Activated B cell treated with CpG ODN at 0.5 μM for 24 hours (primary cell): ENCODE results near the gene KCNMA1. TPM values are rescaled to one million over a fixed set of nuclear protein-coding genes. Genes with fewer than 3 reads are reported as not detected.

Experiments
- ATAC-seq: fragments of 200-7000 bp; cut with Tn5 transposase; one replicate; pipeline ENCODE4 v1.10.0; 2021; ENCODE audit warnings: low read depth, mild to moderate bottlenecking, moderate library complexity
- CTCF ChIA-PET: fragments of 350-600 bp; sonication (Branson Sonifier 250); formaldehyde crosslinking; loops from one replicate; lab custom pipeline; 2021; ENCODE audit warnings: antibody characterized with exemption; lab: Charles Lee
- POLR2A ChIA-PET: fragments of 350-600 bp; sonication (Branson Sonifier 250); formaldehyde crosslinking; loops from one replicate; lab custom pipeline; 2021; ENCODE audit warnings: antibody characterized with exemption; lab: Charles Lee
- DNase-seq: peaks from one replicate; pipeline ENCODE4 v3.0.0; 2022
- H3K27ac Mint-ChIP-seq: one replicate; pipeline ENCODE4 v1.8.0; 2020; ENCODE audit warnings: mixed read lengths
- H3K27me3 Mint-ChIP-seq: one replicate; pipeline ENCODE4 v1.8.0; 2021; ENCODE audit warnings: mixed read lengths
- H3K36me3 Mint-ChIP-seq: one replicate; pipeline ENCODE4 v1.8.0; 2021; ENCODE audit warnings: low read depth, mixed read lengths
- H3K4me1 Mint-ChIP-seq: one replicate; pipeline ENCODE4 v1.8.0; 2021; ENCODE audit warnings: mixed read lengths
- H3K4me3 Mint-ChIP-seq: one replicate; pipeline ENCODE4 v1.8.0; 2020; ENCODE audit warnings: mild to moderate bottlenecking, mixed read lengths
- H3K9me3 Mint-ChIP-seq: one replicate; pipeline ENCODE4 v1.8.0; 2020; ENCODE audit warnings: mixed read lengths
- intact Hi-C: fragments of 100-400 bp; cut with micrococcal nuclease; formaldehyde crosslinking; loops from one replicate; pipeline ENCODE4 v1.15.1; 2024
- total RNA-seq: library from RNA; stranded (reverse); gene quantifications from 2 replicates; pipeline ENCODE4 v1.2.3, GENCODE V29; 2022
- TF ChIP-seq, protein P1 (sequence below): fragments of 200-600 bp; IDR thresholded peaks from one replicate; pipeline ENCODE4 v1.8.0; 2022; ENCODE audit warnings: antibody characterized with exemption, mild to moderate bottlenecking

KCNMA1 gene
- total RNA-seq, 1 donor from 2014 or later = 3.7 TPM

DNA sequence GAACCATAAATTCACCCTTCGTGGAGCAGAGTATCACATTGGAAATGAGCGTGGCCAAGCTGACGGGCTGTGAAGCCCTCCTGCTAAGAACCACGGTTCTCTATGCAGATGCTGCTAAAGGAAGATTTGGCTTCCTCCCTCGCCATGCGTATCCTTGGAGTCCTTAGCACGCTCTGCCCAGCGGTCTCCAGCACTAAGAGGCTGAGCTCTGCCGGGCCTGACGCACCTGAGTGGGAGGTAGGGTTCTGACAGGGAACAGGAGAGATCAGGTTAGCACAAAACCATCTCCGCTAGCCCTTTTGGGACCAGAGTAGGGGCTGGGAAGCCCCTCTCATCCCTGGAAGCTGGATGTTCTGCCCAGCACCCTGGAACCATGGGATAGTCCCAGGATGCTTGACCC, 225.8 kb downstream of the KCNMA1 start:
- POLR2A ChIA-PET = no interaction called here
- Mint-ChIP-seq H3K4me1 (no peaks in the 10 kb centered on the region), H3K9me3 (no peaks in the 10 kb centered on the region), H3K36me3 (no peaks in the 10 kb centered on the region), H3K4me3 (no peak overlapping the region), H3K27ac (no peak overlapping the region), H3K27me3 (peaks cover 1% of the 10 kb centered on the region)
- TF ChIP-seq, protein P1, sequence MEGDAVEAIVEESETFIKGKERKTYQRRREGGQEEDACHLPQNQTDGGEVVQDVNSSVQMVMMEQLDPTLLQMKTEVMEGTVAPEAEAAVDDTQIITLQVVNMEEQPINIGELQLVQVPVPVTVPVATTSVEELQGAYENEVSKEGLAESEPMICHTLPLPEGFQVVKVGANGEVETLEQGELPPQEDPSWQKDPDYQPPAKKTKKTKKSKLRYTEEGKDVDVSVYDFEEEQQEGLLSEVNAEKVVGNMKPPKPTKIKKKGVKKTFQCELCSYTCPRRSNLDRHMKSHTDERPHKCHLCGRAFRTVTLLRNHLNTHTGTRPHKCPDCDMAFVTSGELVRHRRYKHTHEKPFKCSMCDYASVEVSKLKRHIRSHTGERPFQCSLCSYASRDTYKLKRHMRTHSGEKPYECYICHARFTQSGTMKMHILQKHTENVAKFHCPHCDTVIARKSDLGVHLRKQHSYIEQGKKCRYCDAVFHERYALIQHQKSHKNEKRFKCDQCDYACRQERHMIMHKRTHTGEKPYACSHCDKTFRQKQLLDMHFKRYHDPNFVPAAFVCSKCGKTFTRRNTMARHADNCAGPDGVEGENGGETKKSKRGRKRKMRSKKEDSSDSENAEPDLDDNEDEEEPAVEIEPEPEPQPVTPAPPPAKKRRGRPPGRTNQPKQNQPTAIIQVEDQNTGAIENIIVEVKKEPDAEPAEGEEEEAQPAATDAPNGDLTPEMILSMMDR = no peak
- ATAC-seq (no peak), DNase-seq (no peak)
- CTCF ChIA-PET = no interaction called here
- intact Hi-C loops = no loop called here

DNA sequence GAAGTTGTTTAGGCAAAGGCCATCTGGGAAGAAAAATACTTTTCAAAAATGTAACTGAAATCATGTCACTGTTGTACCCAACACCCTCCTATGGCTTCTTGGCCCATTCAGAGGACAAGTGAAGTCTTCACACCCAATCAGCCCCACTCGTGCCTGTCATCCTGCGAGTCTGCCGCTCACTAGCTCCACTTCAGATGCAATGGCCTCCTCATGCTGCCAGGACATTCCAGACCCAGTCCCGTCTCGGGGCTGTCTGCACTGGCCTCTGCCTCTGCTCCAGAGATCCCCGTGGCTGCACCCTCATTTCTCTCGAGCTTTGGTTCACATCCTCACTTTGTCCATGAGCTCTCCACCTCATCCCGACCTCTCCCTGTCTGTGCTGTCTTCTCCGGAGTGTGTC, 227.1 kb downstream of the KCNMA1 start:
- no peaks in the 10 kb centered on the region for H3K9me3 Mint-ChIP-seq
- DNase-seq (no peak), ATAC-seq (no peak)
- no peaks in the 10 kb centered on the region for H3K36me3 Mint-ChIP-seq
- H3K27ac Mint-ChIP-seq = no peak overlapping the region
- no peak overlapping the region for H3K4me3 Mint-ChIP-seq
- ChIA-PET POLR2A (no interaction called here), CTCF (no interaction called here)
- H3K4me1 Mint-ChIP-seq = no peaks in the 10 kb centered on the region
- intact Hi-C loops = no loop called here
- TF ChIP-seq, protein P1 = no peak
- peaks cover 1% of the 10 kb centered on the region for H3K27me3 Mint-ChIP-seq

DNA sequence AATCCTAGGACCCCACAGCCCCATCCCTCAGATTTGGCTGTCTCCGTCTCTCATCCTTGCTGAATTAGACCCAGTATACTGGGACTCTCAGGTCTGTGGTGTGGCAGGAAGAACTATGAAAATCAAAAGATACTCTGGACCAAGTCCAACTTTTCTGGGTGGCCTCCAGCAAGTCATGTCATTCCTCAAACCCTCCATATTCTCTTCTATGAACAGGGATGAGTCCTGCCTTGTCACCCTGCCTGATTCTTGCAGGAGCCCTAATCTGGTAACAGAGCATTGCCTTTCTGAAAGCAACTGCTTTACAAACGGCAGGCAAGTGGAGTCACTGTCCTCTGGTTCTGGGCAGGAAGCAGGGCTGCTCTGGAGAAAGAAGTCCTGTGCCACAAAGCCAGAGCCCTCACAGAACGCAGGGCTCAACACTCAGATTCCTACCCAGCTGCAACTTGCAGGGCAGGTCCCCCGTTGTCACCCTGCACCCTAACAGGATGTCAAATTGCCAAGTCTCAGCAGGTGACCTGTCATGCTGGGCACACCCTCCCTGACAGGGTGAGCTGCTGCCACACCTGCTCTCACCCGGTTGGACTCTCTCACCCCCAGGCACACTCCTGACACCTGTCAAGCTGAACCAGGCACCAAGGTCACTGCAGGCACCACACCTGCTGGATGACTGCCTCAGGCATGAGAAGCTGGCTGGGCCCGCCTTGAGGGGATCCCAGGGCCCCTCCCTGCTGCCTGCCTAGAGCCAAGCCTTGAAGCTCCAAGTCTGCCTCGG, 227.7 kb downstream of the KCNMA1 start:
- no peak overlapping the region for H3K27ac Mint-ChIP-seq
- H3K9me3 Mint-ChIP-seq = no peaks in the 10 kb centered on the region
- intact Hi-C loops = no loop called here
- H3K4me3 Mint-ChIP-seq = no peak overlapping the region
- ATAC-seq (no peak), DNase-seq (no peak)
- no peaks in the 10 kb centered on the region for H3K4me1 Mint-ChIP-seq
- CTCF ChIA-PET = no interaction called here
- no peaks in the 10 kb centered on the region for H3K36me3 Mint-ChIP-seq
- POLR2A ChIA-PET = no interaction called here
- TF ChIP-seq, protein P1 = no peak
- no peaks in the 10 kb centered on the region for H3K27me3 Mint-ChIP-seq

DNA sequence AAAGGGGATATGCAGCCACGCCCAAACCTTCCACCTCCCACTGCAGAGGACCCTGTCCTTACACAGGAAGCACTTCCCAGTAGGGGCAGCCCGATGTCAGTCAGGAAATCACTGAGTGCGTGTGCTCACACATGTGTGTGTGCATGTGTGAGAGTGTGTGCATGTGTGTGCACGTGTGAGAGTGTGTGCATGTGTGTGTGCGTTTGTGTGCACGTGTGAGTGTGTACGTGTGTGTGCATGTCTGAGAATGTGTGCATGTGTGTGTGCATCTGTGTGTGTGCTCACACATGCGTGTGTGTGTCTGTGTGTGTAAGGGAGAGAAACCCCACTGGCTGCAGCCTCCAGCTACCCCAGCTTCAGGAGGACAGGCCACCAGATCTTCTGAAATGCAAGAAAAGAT, 229.3 kb downstream of the KCNMA1 start:
- Mint-ChIP-seq H3K27me3 (no peaks in the 10 kb centered on the region), H3K27ac (no peak overlapping the region), H3K4me3 (no peak overlapping the region), H3K9me3 (no peaks in the 10 kb centered on the region), H3K36me3 (no peaks in the 10 kb centered on the region), H3K4me1 (no peaks in the 10 kb centered on the region)
- no peak for ATAC-seq
- POLR2A ChIA-PET = no interaction called here
- intact Hi-C loops = no loop called here
- CTCF ChIA-PET = no interaction called here
- TF ChIP-seq, protein P1 = no peak
- DNase-seq = no peak

DNA sequence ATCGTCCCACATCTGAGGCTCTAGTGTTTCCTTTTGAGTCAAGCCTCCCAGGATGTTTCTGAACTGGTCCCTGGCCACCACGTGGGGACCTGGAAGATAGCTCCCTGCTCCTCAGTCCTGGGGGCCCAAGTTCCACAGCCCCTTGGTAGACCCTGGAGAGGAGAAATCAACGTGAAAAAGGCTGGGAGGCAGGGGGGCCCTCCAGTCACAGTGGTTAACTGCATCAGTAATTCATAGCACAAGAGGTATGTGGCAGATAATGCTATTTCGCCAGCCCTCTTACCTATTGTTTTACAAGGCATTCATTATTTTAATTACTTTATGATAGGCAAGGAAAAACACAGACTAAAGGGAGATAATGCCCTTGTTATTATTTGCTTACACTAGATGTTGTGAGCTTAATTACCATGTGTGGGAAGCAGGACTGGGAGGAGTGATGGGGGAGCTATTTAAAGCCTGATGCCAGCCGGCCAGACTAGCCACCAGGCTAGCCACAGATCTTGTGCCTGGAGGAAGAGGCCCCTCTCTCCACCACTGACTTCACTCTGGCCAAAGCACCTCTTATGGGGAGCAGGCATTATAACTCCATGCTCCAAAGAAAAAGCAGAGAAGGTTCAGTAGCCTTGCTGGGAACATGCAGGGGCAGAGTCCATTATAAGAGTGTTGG, 230.7 kb downstream of the KCNMA1 start:
- TF ChIP-seq, protein P1 = no peak
- DNase-seq (no peak), ATAC-seq (no peak)
- Mint-ChIP-seq H3K9me3 (no peaks in the 10 kb centered on the region), H3K27me3 (no peaks in the 10 kb centered on the region), H3K27ac (no peak overlapping the region), H3K4me3 (no peak overlapping the region), H3K36me3 (no peaks in the 10 kb centered on the region), H3K4me1 (no peaks in the 10 kb centered on the region)
- POLR2A ChIA-PET = no interaction called here
- CTCF ChIA-PET = no interaction called here
- intact Hi-C loops = no loop called here
